HepG2 (cell line): ENCODE data around the gene SPRED2. TPM values are rescaled to one million over a fixed set of nuclear protein-coding genes. Genes with fewer than 3 reads are reported as not detected.

Source experiments
- ASH2L ChIP-seq: fragments of 300-600, 200-600 bp; sonication (generic); IDR thresholded peaks from 2 replicates; pipeline ENCODE4 v1.7.0; 2017; ENCODE audit warnings: low read depth, mild to moderate bottlenecking, moderate library complexity, mixed read lengths, low read length; ENCODE audit not compliant: insufficient read length
- CREM ChIP-seq, 2 experiments: sonication (generic) in 1 of 2; formaldehyde crosslinking in 1 of 2; IDR thresholded peaks; 2 replicates each; pipeline versions ENCODE4 v1.4.0 to v1.6.1; 2016 to 2020; ENCODE audit warnings: antibody characterized with exemption in 1 of 2, mild to moderate bottlenecking in 1 of 2, missing genetic modification reagents in 1 of 2
- ISL2 ChIP-seq: sonication (generic); formaldehyde crosslinking; IDR thresholded peaks from 2 replicates; pipeline ENCODE4 v1.5.0; 2020; ENCODE audit warnings: missing genetic modification reagents
- MAX ChIP-seq: IDR thresholded peaks from 2 replicates; pipeline ENCODE4 v1.6.1; 2012; ENCODE audit warnings: inconsistent platforms
- NONO ChIP-seq, 2 experiments: fragments of 450-650 bp in 1 of 2; sonication (generic) in 1 of 2; formaldehyde crosslinking in 1 of 2; IDR thresholded peaks in 1 of 2; conservative IDR thresholded peaks in 1 of 2; 2 replicates each; pipeline versions ENCODE4 v1.6.1 to v1.8.0; 2017 to 2022; ENCODE audit warnings: mild to moderate bottlenecking in 1 of 2, missing genetic modification reagents in 1 of 2, moderate library complexity in 1 of 2
- PRDM10 ChIP-seq: sonication (generic); formaldehyde crosslinking; IDR thresholded peaks from 2 replicates; pipeline ENCODE4 v1.4.0; 2020; ENCODE audit warnings: low read depth, missing genetic modification reagents
- SMAD3 ChIP-seq: sonication (generic); formaldehyde crosslinking; IDR thresholded peaks from 2 replicates; pipeline ENCODE4 v1.4.0; 2020; ENCODE audit warnings: missing genetic modification reagents
- STAT6 ChIP-seq: sonication (generic); formaldehyde crosslinking; IDR thresholded peaks from 2 replicates; pipeline ENCODE4 v1.4.0; 2020; ENCODE audit warnings: missing genetic modification reagents, mild to moderate bottlenecking, borderline replicate concordance
- XRCC5 ChIP-seq: fragments of 200-400 bp; formaldehyde crosslinking; optimal IDR thresholded peaks from 2 replicates; pipeline ENCODE3; 2017; ENCODE audit warnings: mild to moderate bottlenecking, low read length
- ZBTB20 ChIP-seq: sonication (generic); formaldehyde crosslinking; IDR thresholded peaks from 2 replicates; pipeline ENCODE4 v1.8.1; 2023; ENCODE audit warnings: missing genetic modification reagents, low read depth, mild to moderate bottlenecking, borderline replicate concordance
- ZNF235 ChIP-seq: sonication (generic); formaldehyde crosslinking; IDR thresholded peaks from 2 replicates; pipeline ENCODE4 v1.8.1; 2023; ENCODE audit warnings: mild to moderate bottlenecking, missing genetic modification reagents, borderline replicate concordance
- ZNF564 ChIP-seq: sonication (generic); formaldehyde crosslinking; IDR thresholded peaks from 2 replicates; pipeline ENCODE4 v1.8.1; 2023; ENCODE audit warnings: mild to moderate bottlenecking, missing genetic modification reagents
- ZNF646 ChIP-seq: sonication (generic); formaldehyde crosslinking; IDR thresholded peaks from 2 replicates; pipeline ENCODE4 v1.9.0; 2021; ENCODE audit warnings: mild to moderate bottlenecking, missing genetic modification reagents
- ZSCAN21 ChIP-seq: sonication (generic); formaldehyde crosslinking; IDR thresholded peaks from 2 replicates; pipeline ENCODE4 v1.8.0; 2022; ENCODE audit warnings: mild to moderate bottlenecking, missing genetic modification reagents, moderate library complexity, borderline replicate concordance
- polyA plus RNA-seq, 8 experiments: library from polyadenylated mRNA; depleted of rRNA in 3 of 8; stranded (reverse) in 7 of 8; unstranded in 1 of 8; fragments of >200 nt; fragmentation: Illumina TruSeq in 4 of 8; extraction: Trizol in 4 of 8; gene quantifications; 2 replicates each; pipeline versions ENCODE4 v1.2.1 to v1.2.3, GENCODE V29; 2011 to 2016; ENCODE audit warnings: low read depth in 4 of 8, missing spikeins in 1 of 8, mixed read lengths in 1 of 8; ENCODE audit not compliant: insufficient read depth in 1 of 8
- total RNA-seq, 5 experiments: library from RNA; depleted of rRNA; stranded (reverse); fragments of >200 nt; fragmentation: Illumina TruSeq; extraction: Trizol; gene quantifications; 2 replicates each; pipeline ENCODE4 v1.2.3, GENCODE V29; 2016; ENCODE audit warnings: low read depth in 1 of 5

The SPRED2 gene
- total and polyA plus RNA-seq, 2 of the 13 experiments (the other 11 are each of a cell fraction or from before 2014, with no cell fraction given) = 13.0 to 37.0 TPM

GRCh38 chr2:65396348-65397026 is 35.9 kb downstream of the SPRED2 start (continued):
- TF ChIP-seq NONO (IDR thresholded peaks at IDR 0.05) (no peak), NONO (CRISPR knock-in tag; conservative IDR thresholded peaks at IDR 0.05) (peak; percentile 50; the same call in 1 of the 2 replicates), ZNF235 (CRISPR knock-in tag) (no peak), PRDM10 (CRISPR knock-in tag) (peak; percentile 66; the same call in 1 of the 2 replicates), XRCC5 (peak; percentile 71), ASH2L (peak; percentile 79), ZBTB20 (peak; percentile 86; the same call in 1 of the 2 replicates), ZNF564 (CRISPR knock-in tag) (peak; percentile 51; the same call in 1 of the 2 replicates), ZNF646 (peak; percentile 86), STAT6 (CRISPR knock-in tag) (no peak), ZSCAN21 (CRISPR knock-in tag) (peak; percentile 45; the same call in 1 of the 2 replicates), MAX (peak; percentile 80), ISL2 (peak; percentile 87; the same call in 1 of the 2 replicates), SMAD3 (CRISPR knock-in tag) (0 out of 2 replicates have a peak, but pooled peaks have one; percentile 60), CREM (IDR thresholded peaks at IDR 0.05) (peak; percentile 74), CREM (CRISPR knock-in tag; IDR thresholded peaks at IDR 0.05) (no peak)
